IPS-11a (cell line): ENCODE results near the gene AIM2.
"Not testable (repeated sequence)": the region's sequence is repeated elsewhere in the genome, so short reads cannot be mapped to it uniquely, and the experiment has no call there.

Experiments
- H3K4me3 ChIP-seq: one replicate; pipeline ENCODE4 v1.5.1; 2013; ENCODE audit warnings: low read depth, low read length, control low read depth

Gene AIM2

DNA sequence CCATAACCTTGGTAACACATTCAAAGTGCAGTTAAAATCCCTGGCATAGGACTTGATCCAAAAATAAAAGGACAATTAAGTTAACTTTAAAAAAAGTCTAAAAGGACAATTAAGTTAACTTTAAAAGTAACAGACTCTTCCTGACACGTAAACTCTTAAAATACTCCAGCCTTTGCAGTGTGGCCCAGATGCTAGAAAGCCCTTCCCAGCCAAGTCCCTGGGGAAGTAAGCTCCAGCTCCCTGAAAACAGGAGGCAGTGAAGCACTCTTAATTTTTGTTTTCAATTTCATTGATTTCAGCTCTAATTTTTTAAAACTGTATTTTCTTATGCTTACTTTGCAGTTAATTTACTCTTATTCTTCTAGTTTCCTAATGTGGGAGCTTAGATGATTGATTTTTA lies 5.1 kb upstream of the AIM2 start:
- H3K4me3 ChIP-seq: no peak overlapping the region

DNA sequence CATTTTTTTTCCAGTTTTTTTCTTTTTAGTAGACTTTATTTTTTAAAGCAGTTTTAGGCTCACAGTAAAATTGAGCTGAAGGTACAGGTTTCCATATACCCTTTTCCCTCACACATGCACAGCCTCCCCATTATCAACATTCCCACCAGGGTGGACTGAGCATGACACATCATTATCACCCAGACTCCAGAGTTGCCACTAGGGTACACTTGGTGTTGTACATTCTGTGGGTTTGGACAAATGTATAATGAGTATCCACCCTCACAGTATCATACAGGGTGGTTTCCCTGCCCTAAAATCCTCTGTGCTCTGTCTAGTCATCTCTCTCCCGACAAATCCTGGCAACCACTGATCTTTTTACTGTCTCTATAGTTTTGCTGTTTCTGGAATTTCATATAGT lies 3.0 kb upstream of the AIM2 start:
- H3K4me3 ChIP-seq: no peak overlapping the region

GRCh38 chr1:159077120-159077961 lies 775 bp upstream of the AIM2 start:
- H3K4me3 ChIP-seq: no peak overlapping the region

GRCh38 chr1:159071970-159072582 lies 4.5 kb downstream of the AIM2 start:
- H3K4me3 ChIP-seq: no peak overlapping the region

- H3K4me3 ChIP-seq: no peak overlapping the region
Observed at GRCh38 chr1:159068886-159069285, 7.7 kb downstream of the AIM2 start.

DNA sequence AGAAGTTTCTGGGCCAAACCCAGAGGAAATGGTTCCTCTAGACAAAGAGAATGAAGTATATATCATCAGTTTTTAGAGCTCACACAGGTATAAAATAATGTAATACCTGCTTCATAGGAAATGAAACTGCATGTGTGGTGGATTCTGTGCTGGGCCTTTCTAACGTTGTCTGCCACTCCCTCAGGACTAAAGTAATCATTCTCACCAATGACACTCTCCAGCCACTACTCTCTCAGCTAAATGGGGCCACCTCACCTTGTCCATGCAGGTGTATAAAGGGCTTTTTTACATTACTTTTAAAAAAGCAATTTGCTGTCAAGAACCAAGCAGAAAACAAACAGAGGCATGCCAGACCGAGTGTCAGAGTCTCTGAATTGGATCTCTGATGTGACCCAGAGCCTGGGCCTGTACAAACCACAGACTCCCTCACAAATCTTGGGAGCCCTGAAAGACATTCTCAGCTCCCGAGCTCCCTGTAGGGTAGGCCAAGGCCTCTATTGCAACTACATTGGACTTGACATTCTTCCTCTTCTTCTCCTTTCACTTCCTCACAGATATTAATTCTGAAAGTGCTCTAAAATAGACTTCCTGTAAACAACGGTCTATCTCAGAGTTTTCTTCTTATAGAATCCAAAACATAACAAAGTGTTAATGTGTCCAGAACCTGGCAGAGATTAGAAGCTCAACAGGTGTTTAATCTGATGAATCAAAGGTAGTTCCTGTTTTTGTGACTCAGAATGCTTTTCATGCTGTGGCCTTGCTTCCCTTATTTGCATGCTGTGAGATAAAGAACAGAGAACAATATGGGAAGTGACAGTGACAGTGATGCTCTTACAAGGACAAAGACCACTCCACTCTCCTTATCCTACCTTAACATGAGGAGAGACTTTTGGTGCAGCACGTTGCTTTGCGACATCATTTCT lies 8.6 kb downstream of the AIM2 start:
- H3K4me3 ChIP-seq: no peak overlapping the region

- H3K4me3 ChIP-seq: no peak overlapping the region
Observed at GRCh38 chr1:159066108-159066507, 10.5 kb downstream of the AIM2 start.

GRCh38 chr1:159065106-159065505 lies 11.5 kb downstream of the AIM2 start:
- no peak overlapping the region for H3K4me3 ChIP-seq

DNA sequence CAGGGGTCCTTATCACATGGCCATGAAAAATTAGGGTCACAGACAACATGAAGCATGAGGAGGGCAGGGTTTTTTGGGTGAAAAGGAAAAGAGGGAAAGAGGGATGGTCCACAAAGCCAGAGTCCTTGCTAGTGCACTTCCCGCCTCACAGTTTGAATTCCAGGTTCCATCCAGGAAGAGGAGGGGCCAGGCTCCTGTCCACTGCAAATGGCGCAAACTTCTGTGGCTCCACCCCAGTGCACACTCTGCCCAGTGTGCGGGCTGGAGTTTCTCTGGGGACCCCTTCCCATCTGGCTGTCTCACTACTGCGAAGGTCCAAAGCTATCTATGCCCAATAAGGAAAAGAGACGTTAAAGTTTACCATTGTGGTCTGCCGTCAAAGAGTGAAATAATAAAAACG lies 17.8 kb downstream of the AIM2 start:
- H3K4me3 ChIP-seq: no peak overlapping the region

- no peak overlapping the region for H3K4me3 ChIP-seq
Observed at GRCh38 chr1:159056069-159056698, 20.4 kb downstream of the AIM2 start.

DNA sequence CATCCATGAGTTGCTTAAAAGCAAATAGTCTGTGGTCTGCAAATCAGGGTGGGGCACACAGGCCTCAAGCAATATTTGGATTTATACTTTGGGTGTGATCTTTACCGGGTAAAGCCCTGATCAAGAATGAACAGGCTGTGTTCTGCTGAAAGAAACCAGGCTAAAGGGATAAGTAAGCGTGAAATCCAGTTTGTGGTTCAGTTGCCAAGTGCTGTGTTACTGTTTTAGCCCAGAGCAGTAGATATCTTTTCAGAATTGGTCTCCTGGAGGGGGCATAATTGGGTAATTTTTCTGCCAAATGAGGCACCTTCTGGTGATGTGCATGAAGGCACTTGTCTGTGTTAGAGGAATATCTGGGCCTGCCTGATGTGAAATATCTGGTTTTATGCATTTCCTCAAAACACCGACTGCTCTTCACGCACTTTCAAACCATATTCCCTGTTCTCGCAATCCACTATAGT lies 21.4 kb downstream of the AIM2 start:
- H3K4me3 ChIP-seq: no peak overlapping the region

DNA sequence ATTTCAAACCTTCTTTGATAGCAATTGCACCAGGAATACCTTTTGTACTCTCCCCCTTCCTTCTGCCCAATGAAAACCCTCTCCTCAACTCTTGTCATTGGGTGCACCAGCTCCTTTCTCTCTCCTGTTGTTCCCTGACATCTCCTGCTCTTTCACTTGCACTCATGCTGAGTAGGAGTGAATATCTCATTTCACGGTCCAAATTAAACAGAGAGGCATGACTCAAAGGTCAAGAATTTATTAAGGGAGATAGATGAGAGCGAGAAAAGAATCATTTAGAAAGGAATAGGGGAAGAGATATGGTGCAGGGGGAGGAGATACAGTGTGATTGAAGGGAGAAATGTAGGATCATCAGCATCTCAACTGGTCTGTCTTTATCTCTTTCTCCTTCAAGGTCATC lies 22.1 kb downstream of the AIM2 start:
- H3K4me3 ChIP-seq: no peak overlapping the region

DNA sequence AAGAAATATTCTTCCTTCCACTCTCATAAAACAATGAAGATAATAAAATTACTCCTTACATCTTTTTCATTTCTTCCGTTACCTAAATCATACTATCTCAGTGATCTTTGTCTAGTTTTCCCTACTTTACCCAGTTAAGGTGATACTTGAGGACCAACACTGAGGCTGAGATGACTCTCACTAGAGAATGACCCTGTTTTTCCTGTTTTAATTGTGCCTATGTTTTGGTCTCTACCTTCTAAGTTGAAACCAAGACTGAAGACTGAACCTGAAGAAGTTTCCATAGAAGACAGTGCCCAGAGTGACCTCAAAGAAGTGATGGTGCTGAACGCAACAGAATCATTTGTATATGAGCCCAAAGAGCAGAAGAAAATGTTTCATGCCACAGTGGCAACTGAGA lies 25.1 kb downstream of the AIM2 start:
- no peak overlapping the region for H3K4me3 ChIP-seq

GRCh38 chr1:159046486-159046885 lies 30.1 kb downstream of the AIM2 start:
- H3K4me3 ChIP-seq: not testable (repeated sequence)

GRCh38 chr1:159040893-159041724 lies 35.5 kb downstream of the AIM2 start:
- no peak overlapping the region for H3K4me3 ChIP-seq

DNA sequence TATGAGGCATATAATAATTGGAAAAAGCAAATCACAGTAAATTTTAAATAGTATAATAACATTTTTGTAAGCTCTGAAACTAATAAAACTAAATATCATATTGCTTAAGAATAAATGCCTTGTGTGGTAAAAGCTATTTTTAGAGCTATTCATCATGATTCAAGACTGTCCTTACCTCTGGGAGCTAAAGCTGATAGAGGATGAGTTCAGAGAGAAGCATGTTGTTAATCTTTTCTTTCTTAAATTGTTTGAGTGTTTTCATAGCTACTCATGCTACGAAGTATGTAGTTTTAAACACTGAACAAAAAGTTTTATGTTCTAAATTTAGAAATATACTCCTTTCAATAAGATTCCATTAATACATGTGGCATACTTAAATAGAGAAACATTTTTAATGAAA lies 36.4 kb downstream of the AIM2 start:
- no peak overlapping the region for H3K4me3 ChIP-seq

GRCh38 chr1:159030877-159031447 lies 45.6 kb downstream of the AIM2 start:
- H3K4me3 ChIP-seq: no peak overlapping the region

DNA sequence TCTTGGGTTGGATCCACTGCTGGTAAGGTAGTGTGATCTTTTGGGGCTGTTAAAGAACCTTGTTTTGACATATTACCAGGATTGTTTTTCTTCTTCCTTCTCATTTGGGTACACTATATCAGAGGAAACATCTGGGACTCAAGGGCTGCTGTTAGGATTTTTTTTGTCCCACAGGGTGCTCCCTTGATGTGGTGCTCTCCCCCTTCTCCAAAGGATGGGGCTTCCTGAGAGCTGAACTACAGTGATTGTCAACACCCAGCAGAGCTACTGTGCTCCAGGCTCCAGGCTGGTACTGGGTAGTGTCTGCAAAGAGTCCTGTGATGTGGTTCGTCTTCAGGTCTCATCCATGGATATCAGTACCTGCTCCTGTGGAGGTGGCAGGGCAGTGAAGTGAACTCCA lies 46.3 kb downstream of the AIM2 start:
- H3K4me3 ChIP-seq: no peak overlapping the region

DNA sequence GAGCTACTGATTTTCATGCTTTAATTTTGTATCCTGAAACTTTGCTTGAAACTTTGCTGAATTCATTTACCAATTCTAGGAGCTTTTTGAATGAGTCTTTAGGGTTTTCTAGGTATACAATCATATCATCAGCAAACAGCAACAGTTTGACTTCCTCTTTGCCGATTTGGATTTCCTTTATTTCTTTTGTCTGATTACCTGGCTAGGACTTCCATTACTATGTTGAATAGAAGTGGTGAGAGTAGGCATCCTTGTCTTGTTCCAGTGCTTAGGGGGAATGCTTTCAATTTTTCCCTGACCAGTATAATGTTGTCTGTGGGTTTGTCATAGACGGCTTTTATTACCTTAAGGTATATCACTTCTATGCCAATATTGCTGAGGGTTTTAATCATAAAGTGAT lies 49.7 kb downstream of the AIM2 start:
- H3K4me3 ChIP-seq: not testable (repeated sequence)

GRCh38 chr1:159025043-159025442 lies 51.5 kb downstream of the AIM2 start:
- H3K4me3 ChIP-seq: no peak overlapping the region
